Neural cell (in vitro differentiated cells): Measurements from ENCODE around the gene SSX2IP. TPM values are rescaled to one million over a fixed set of nuclear protein-coding genes. Genes with fewer than 3 reads are reported as not detected.

ENCODE experiments used
- H2AFZ ChIP-seq: fragments of 200-600, 300-800 bp; sonication (generic), shearing (Covaris generic); 2 replicates; pipeline ENCODE4 v1.6.0; 2014; ENCODE audit warnings: low read depth, mild to moderate bottlenecking, antibody characterized with exemption, low read length, moderate library complexity
- H3F3A ChIP-seq: fragments of 200-600 bp; shearing (Covaris generic); 2 replicates; pipeline ENCODE4 v1.6.1; 2016; ENCODE audit warnings: mild to moderate bottlenecking, moderate library complexity, mixed read lengths, antibody characterized with exemption, low read length; ENCODE audit not compliant: insufficient read depth, poor library complexity, severe bottlenecking
- H3K27ac ChIP-seq: fragments of 200-600, 300-800 bp; sonication (generic), shearing (Covaris generic); 2 replicates; pipeline ENCODE4 v1.5.1; 2014; ENCODE audit warnings: mild to moderate bottlenecking, low read length, moderate library complexity
- H3K27me3 ChIP-seq: fragments of 300-800, 200-600 bp; sonication (generic), shearing (Covaris generic); 2 replicates; pipeline ENCODE4 v1.6.0; 2014; ENCODE audit warnings: mild to moderate bottlenecking, low read depth, low read length, moderate library complexity; ENCODE audit not compliant: insufficient read depth
- H3K36me3 ChIP-seq: fragments of 300-800, 200-600 bp; sonication (generic), shearing (Covaris generic); 2 replicates; pipeline ENCODE4 v1.5.1; 2014; ENCODE audit warnings: mild to moderate bottlenecking, antibody characterized with exemption, low read length, moderate library complexity; ENCODE audit not compliant: insufficient read depth
- H3K4me2 ChIP-seq: fragments of 300-800, 200-600 bp; sonication (generic), shearing (Covaris generic); 2 replicates; pipeline ENCODE4 v1.6.0; 2014; ENCODE audit warnings: mild to moderate bottlenecking, low read length
- H3K4me3 ChIP-seq: fragments of 300-800, 200-600 bp; sonication (generic), shearing (Covaris generic); 2 replicates; pipeline ENCODE4 v1.5.1; 2014; ENCODE audit warnings: mild to moderate bottlenecking, low read length, moderate library complexity
- H3K79me2 ChIP-seq: fragments of 200-600 bp; shearing (Covaris generic); replicated peaks from 2 replicates; pipeline ENCODE4 v1.6.0; 2014; ENCODE audit warnings: mild to moderate bottlenecking, low read length, moderate library complexity; ENCODE audit not compliant: insufficient read depth
- H3K9ac ChIP-seq: fragments of 300-800, 200-600 bp; sonication (generic), shearing (Covaris generic); 2 replicates; pipeline ENCODE4 v1.6.1; 2016; ENCODE audit warnings: mild to moderate bottlenecking, low read length, mixed read lengths
- H3K9me2 ChIP-seq: fragments of 200-600 bp; shearing (Covaris generic); 2 replicates; pipeline ENCODE4 v1.6.1; 2016; ENCODE audit warnings: mild to moderate bottlenecking, low read length, mixed read lengths; ENCODE audit not compliant: insufficient read depth
- H3K9me3 ChIP-seq: fragments of 200-600, 300-800 bp; sonication (generic), shearing (Covaris generic); 2 replicates; pipeline ENCODE4 v1.6.1; 2016; ENCODE audit warnings: mild to moderate bottlenecking, mixed run types, low read length, moderate library complexity, mixed read lengths
- H4K20me1 ChIP-seq: fragments of 200-600 bp; shearing (Covaris generic); 2 replicates; pipeline ENCODE4 v1.6.1; 2016; ENCODE audit warnings: mild to moderate bottlenecking, mixed run types; ENCODE audit not compliant: insufficient read depth
- CTCF ChIP-seq: fragments of 450-650 bp; IDR thresholded peaks from 2 replicates; pipeline ENCODE4 v1.5.1; 2014; ENCODE audit warnings: antibody characterized with exemption, mild to moderate bottlenecking, moderate library complexity; ENCODE audit not compliant: poor library complexity, severe bottlenecking
- EP300 ChIP-seq: fragments of 450-650 bp; conservative IDR thresholded peaks from 2 replicates; pipeline ENCODE4 v1.6.1; 2014; ENCODE audit warnings: antibody characterized with exemption, mild to moderate bottlenecking, moderate library complexity; ENCODE audit not compliant: poor library complexity, severe bottlenecking
- EZH2 ChIP-seq: fragments of 200-600, 300-800 bp; shearing (Covaris generic), sonication (generic); IDR thresholded peaks from 2 replicates; pipeline ENCODE4 v1.6.1; 2014; ENCODE audit warnings: antibody characterized with exemption, low read length, borderline replicate concordance, mild to moderate bottlenecking; ENCODE audit not compliant: insufficient read depth, poor library complexity, severe bottlenecking
- MXI1 ChIP-seq: fragments of 450-650 bp; conservative IDR thresholded peaks from 2 replicates; pipeline ENCODE4 v1.6.1; 2014; ENCODE audit warnings: antibody characterized with exemption, mild to moderate bottlenecking; ENCODE audit not compliant: poor library complexity, severe bottlenecking
- POLR2AphosphoS5 ChIP-seq: IDR thresholded peaks from 2 replicates; pipeline ENCODE4 v1.6.1; 2012
- RAD21 ChIP-seq: fragments of 450-650 bp; conservative IDR thresholded peaks from 2 replicates; pipeline ENCODE4 v1.6.1; 2014; ENCODE audit warnings: antibody characterized with exemption, mild to moderate bottlenecking, moderate library complexity
- REST ChIP-seq: IDR thresholded peaks from 2 replicates; pipeline ENCODE4 v1.6.1; 2012; ENCODE audit warnings: borderline replicate concordance
- SMC3 ChIP-seq: fragments of 450-650 bp; conservative IDR thresholded peaks from 2 replicates; pipeline ENCODE4 v1.6.1; 2014; ENCODE audit warnings: antibody characterized with exemption, mild to moderate bottlenecking, moderate library complexity; ENCODE audit not compliant: poor library complexity
- TAF1 ChIP-seq: IDR thresholded peaks from 2 replicates; pipeline ENCODE4 v1.6.1; 2012; ENCODE audit warnings: low read depth
- polyA plus RNA-seq: library from polyadenylated mRNA; depleted of rRNA; stranded (reverse); fragments of >200 nt; gene quantifications from 2 replicates; pipeline ENCODE4 v1.2.3, GENCODE V29; 2014

SSX2IP gene
- polyA plus RNA-seq, 1 donor from 2014 or later: 21.7 TPM

- Histone ChIP-seq H2AFZ (no peak overlapping the region), H3K9ac (no peak overlapping the region), H3K27ac (no peak overlapping the region), H3K4me2 (no peak overlapping the region), H3K9me3 (no peaks in the 10 kb centered on the region), H4K20me1 (no peaks in the 10 kb centered on the region), H3K4me3 (no peak overlapping the region), H3K9me2 (no peaks in the 10 kb centered on the region), H3K27me3 (no peaks in the 10 kb centered on the region), H3F3A (no peaks in the 10 kb centered on the region), H3K79me2 (peaks cover 20% of the 10 kb centered on the region), H3K36me3 (no peaks in the 10 kb centered on the region)
- TF ChIP-seq SMC3 (no peak), TAF1 (no peak), CTCF (no peak), POLR2AphosphoS5 (no peak), EZH2 (no peak), MXI1 (no peak), REST (no peak), EP300 (no peak), RAD21 (no peak)
Measured at GRCh38 chr1:84692391-84692790, 2.1 kb upstream of the SSX2IP start.

GRCh38 chr1:84691122-84691783 lies 992 bp upstream of the SSX2IP start:
- H3K4me3 ChIP-seq: peak overlapping the region; percentile 80
- H3K9ac ChIP-seq: peak overlapping the region; percentile 76

More at GRCh38 chr1:84691122-84691783, 992 bp upstream of the SSX2IP start:
- Histone ChIP-seq H3F3A (no peaks in the 10 kb centered on the region), H3K4me2 (peak overlapping the region; percentile 45), H3K27ac (no peak overlapping the region), H3K27me3 (no peaks in the 10 kb centered on the region), H3K36me3 (no peaks in the 10 kb centered on the region), H2AFZ (peak overlapping the region; percentile 93), H4K20me1 (no peaks in the 10 kb centered on the region), H3K79me2 (peaks cover 31% of the 10 kb centered on the region), H3K9me3 (no peaks in the 10 kb centered on the region), H3K9me2 (no peaks in the 10 kb centered on the region)
- no peak for TF ChIP-seq CTCF
- no peak for TF ChIP-seq SMC3
- no peak for TF ChIP-seq EZH2
- no peak for TF ChIP-seq EP300
- no peak for TF ChIP-seq MXI1
- TF ChIP-seq RAD21: no peak
- no peak for TF ChIP-seq REST
- no peak for TF ChIP-seq TAF1
- no peak for TF ChIP-seq POLR2AphosphoS5
